Measurements from ENCODE around the gene AGAP1.

AGAP1 gene

GRCh38 chr2:235827585-235827992 lies 333.7 kb downstream of the AGAP1 start:
- TF ChIP-seq CTCF (IDR thresholded peaks at IDR 0.05; ENCODE audit: insufficient read depth, low read depth, low read length, missing control alignments): no peak
- no peak overlapping the region for H3K4me3 ChIP-seq (ENCODE audit: low read length)
- peak; percentile 76 for DNase-seq (ENCODE audit: low read depth)

- no peak overlapping the region for H3K4me3 ChIP-seq (ENCODE audit: low read length)
- TF ChIP-seq CTCF (IDR thresholded peaks at IDR 0.05; ENCODE audit: insufficient read depth, low read depth, low read length, missing control alignments): no peak
- DNase-seq (ENCODE audit: low read depth): no peak
These were observed 335.9 kb downstream of the AGAP1 start for GRCh38 chr2:235829726-235830125.

DNA sequence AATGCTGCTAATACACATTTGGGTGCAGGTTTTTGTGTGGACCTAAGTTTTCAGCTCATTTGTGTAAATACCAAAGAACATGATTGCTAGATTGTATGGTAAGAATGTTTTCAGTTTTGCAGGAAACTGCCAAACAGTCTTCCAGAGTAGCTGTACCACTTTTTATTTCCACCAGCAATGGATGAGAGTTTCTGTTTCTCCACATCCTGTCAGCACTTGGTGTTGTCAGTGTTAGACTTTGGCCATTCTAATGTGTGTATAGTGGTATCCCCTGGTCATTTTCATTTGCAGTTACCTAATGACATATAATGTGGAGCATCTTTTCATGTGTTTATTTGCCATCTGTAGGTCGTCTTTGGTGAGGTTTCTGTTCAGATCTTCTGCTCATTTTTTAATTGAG lies 337.9 kb downstream of the AGAP1 start:
- no peak for TF ChIP-seq CTCF (IDR thresholded peaks at IDR 0.05; ENCODE audit: insufficient read depth, low read depth, low read length, missing control alignments)
- no peak for DNase-seq (ENCODE audit: low read depth)
- no peak overlapping the region for H3K4me3 ChIP-seq (ENCODE audit: low read length)

- no peak for TF ChIP-seq CTCF (IDR thresholded peaks at IDR 0.05; ENCODE audit: insufficient read depth, low read depth, low read length, missing control alignments)
- H3K4me3 ChIP-seq (ENCODE audit: low read length): no peak overlapping the region
These were observed 339.1 kb downstream of the AGAP1 start for GRCh38 chr2:235832941-235833340.

GRCh38 chr2:235833971-235834620 lies 340.3 kb downstream of the AGAP1 start:
- no peak for TF ChIP-seq CTCF (IDR thresholded peaks at IDR 0.05; ENCODE audit: insufficient read depth, low read depth, low read length, missing control alignments)
- no peak overlapping the region for H3K4me3 ChIP-seq (ENCODE audit: low read length)
- DNase-seq (ENCODE audit: low read depth): no peak

More at GRCh38 chr2:235832941-235833340, 339.1 kb downstream of the AGAP1 start:
- DNase-seq (ENCODE audit: low read depth): no peak

DNA sequence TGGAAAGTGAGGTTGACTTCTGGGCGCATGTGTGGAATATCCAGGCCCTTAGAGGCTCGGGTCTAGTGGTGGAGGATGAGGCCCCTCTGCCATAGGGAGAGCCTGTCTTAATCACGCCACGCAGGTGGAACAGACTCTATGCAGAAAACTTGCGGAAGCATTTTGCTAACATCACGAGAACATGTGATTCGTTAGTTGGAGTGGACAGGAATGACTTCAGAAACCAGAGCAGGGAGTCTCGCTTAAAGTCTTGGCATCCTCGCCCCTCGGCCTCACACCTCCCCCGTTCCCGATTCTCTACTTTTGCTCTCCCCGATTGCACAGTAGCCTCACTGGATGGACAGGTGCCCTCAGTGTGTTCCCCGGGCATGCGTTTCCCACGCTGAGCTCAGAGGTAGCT lies 340.9 kb downstream of the AGAP1 start:
- no peak for DNase-seq (ENCODE audit: low read depth)
- no peak overlapping the region for H3K4me3 ChIP-seq (ENCODE audit: low read length)
- no peak for TF ChIP-seq CTCF (IDR thresholded peaks at IDR 0.05; ENCODE audit: insufficient read depth, low read depth, low read length, missing control alignments)

- TF ChIP-seq CTCF (IDR thresholded peaks at IDR 0.05; ENCODE audit: insufficient read depth, low read depth, low read length, missing control alignments): no peak
- DNase-seq (ENCODE audit: low read depth): no peak
- H3K4me3 ChIP-seq (ENCODE audit: low read length): no peak overlapping the region
These were observed 342.0 kb downstream of the AGAP1 start for GRCh38 chr2:235835810-235836209.

All from epithelial cell of esophagus (primary cell).